GDM1 (cell line): ENCODE results near the gene ELMO2.
A peak's percentile ranks its signal among the peaks of the same experiment; 100 is the strongest.

Source experiments
- DNase-seq: peaks from one replicate; lab custom pipeline; 2025; lab: John Stamatoyannopoulos, UW

Gene ELMO2

DNA sequence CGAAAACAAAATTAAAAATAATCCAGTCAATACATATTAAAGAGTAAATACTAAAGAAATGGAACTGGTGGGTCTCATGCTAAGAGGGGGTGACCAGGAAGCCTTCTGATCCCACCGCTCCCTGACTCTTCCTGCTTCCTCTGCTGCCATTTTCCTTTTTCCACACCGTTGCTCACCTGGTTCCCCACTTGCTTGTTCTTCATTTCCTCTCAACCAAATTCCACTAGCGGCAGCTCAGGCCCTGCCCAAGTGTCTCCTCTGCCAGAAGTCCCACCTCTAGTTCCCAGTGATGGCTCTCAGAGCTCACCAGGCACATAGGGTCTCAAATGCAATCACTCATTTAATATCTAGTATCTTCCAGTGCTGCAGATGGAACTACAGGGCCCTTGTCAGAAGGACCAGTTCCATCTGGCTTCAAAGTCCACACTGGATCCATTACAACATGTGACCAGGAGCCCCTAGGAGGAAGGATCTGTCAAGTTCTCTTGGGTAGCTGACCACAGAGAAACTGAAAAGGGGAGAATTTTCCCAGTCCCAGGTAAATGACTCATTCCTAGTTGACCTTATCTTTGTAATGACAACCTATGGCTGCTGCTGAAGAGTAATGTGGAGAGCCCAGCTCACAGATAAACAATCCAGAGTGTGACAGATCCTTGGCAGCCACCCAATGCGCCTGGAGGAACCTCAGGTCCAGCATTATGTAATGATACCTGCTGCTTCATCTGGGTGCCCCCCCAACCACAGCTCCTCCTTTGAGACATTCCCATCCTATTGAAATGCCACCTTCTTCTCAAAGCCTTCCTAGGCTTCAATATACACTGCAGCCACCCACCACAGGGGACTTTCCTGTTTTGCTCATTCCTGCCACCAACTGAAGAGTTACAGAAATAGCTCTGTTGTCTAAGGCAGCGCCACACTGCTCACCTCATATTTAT, 38.2 kb downstream of the ELMO2 start:
- no peak for DNase-seq

DNA sequence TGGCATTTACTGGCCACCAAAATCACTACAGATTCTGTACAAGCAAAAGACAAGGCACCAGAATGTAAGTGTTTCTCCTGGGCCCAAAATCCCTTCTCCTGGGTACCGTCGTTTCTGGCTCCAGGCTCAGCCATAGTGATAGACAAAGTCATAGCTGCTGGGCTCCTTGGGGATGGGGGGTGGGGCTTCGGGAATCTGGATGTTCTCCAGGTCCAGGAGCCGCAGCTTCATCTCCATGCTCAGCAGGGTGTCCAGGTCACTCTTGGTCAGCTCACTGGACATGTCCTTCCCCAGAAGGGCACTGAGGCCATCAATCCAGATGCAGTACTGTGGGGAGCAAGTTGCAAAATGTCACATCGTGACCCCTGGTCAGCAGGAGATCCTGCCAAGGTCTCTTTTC, 39.2 kb downstream of the ELMO2 start:
- no peak for DNase-seq

GRCh38 chr20:46366826-46367225, 39.6 kb downstream of the ELMO2 start:
- DNase-seq = no peak

- DNase-seq = no peak
Observed at GRCh38 chr20:46365487-46366220, 40.8 kb downstream of the ELMO2 start.

DNA sequence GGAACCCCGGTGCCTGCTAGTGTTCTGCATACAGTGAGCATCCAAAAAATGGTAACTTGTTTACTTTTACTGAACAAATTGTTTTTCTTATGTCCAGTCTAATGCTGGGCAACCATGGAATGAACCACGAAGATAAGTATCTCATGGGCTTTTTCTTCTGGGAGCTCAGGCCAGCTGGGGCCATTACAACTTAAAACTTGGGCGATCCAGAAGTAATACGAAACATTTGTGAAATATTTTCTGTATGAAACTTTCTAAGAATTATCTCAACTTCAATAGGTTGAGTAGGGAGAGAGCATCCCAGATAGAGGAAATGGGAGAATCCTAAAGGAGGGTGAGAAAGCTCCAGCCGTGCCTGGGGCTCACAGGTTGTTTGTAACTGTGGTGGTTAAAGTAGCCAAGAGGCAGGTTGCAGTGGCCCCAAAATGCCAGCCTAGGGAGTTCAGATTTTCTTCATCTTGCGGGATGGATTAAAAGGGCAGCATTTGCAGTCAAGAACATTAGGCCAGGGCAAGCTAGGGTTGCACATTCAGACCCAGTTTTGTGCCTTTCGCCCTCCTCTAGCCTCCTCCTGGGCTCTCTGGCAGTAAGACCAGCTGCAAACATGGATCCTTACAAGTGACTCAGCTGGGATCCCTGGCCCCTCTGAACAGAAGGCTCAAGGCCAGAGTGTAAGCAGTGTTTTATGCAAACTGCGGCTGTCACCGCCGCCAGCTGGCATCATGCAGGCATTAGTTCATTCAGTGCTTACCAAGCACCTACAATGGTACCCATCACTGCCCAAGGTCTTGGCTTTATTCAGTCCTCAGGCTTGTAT, 41.5 kb downstream of the ELMO2 start:
- DNase-seq = no peak

GRCh38 chr20:46363874-46364669, 42.3 kb downstream of the ELMO2 start:
- peak; percentile 72 for DNase-seq

DNA sequence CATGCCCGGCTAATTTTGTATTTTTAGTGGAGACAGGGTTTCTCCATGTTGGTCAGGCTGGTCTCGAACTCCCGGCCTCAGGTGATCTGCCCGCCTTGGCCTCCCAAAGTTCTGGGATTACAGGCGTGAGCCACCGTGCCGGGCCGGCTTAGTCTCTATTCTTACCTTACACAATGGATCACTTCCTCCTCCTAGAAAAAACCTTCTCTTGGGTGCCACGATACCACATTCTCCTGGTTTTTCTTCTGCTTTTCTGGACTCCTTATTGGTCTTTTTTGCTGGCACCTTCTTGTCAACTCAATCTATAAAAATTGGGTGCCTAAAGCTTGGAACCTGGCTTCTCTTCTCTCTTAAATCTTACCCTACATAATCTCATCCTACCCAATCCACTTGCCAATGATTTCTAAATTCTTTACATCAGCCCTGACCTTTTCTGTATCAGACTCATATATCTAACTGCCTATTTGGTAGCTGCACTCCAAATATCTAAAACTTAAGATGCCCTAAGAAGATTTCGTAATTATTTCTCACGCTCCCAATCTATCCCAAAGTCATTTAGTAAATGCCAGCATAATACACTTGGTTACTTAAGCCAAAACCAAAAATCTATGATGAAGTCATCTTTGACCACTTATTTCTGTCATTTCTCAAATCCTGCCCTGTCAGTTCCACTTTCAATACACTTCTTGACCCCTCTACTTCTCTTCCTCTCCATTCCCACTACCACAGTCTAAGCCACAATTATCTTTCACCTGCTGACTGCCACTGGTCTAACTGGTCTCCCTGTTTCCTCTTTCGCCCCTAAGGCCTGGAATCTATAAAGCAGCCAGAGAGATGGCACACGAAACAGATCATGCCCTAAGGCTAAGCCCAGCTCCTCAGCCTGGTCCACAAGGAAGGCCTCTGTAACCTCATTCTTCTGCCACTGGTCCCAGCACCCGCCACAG, 43.2 kb downstream of the ELMO2 start:
- no peak for DNase-seq

DNA sequence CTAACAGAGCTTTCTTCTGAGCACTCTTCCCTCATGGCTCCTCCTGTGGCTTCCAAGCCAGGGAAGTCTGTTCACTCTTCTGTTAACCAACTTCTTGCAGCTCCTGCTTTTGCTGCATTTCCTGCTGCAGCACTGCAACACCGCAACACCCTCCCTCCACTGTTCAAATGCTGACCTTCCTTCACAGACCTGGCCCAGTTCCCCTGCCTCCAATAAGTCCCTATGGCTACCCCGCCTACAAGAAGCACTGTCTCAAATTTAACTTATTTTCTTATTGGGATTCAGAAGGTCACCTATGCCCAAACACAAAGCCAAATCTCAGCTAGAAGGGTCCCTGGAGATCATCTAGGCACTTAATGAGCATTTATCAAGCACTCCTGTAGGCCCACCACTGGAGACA, 44.6 kb downstream of the ELMO2 start:
- no peak for DNase-seq

DNA sequence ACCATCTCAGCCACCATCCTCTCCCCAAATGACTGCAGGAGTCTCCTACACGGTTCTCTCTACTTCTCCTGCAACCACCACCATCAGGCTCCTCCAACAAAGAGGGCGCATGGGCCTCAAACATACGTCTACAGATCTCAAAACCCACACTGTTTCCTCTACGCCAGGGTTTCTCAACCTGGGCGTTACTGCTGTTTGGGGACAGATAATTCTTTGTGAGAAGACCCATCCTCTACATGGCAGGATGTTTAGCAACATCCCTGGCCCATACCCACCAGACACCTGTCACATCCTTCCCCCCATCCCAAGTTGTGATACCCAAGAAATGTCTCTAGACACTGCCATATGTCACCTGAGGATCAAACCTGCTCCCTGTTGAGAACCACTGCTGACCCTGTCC, 45.0 kb downstream of the ELMO2 start:
- no peak for DNase-seq

GRCh38 chr20:46359233-46359751, 47.1 kb downstream of the ELMO2 start:
- peak; percentile 37 for DNase-seq

- DNase-seq = no peak
Observed at GRCh38 chr20:46358346-46359058, 47.9 kb downstream of the ELMO2 start.

GRCh38 chr20:46357030-46357514, 49.3 kb downstream of the ELMO2 start:
- no peak for DNase-seq

DNA sequence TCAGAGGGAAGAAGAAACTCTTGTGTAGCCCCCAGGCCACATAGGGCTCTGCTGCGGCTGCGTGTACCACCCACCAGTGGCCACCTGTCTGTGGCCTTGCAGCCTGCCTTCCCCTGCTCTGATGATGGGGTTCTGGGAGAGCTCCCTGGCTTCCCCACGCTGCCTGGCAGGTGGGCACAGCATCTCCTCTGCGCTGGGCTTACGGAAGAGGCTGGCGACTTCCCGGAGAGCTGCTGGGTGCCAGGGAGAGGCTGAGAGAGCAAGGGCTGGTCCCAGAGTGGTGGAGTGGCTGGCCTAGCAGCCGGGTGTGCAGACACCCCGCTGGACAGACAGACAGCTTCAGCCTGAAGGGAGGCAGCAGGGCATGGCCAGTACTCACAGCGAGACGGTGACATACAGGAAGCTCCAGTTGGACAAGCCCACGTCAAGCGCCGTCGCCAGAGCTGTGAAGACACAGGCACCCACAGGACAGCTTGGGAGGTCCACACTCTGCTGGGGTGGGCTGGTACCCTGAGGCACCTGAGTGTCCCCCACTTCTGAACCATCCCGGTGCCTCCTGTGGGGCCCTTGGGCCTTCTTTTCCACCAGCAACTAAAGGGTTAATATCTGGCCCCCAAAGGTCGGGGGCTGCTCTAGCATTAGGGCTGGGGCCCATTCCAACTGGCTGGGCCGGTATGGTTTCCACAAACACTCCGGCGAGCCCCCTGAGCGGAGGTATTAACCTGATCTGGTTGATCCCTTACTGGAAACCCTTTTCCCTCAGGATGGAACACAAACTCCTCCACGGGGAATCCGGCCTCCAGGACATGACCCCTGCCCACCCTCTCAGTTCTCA, 50.0 kb downstream of the ELMO2 start:
- DNase-seq = no peak

DNA sequence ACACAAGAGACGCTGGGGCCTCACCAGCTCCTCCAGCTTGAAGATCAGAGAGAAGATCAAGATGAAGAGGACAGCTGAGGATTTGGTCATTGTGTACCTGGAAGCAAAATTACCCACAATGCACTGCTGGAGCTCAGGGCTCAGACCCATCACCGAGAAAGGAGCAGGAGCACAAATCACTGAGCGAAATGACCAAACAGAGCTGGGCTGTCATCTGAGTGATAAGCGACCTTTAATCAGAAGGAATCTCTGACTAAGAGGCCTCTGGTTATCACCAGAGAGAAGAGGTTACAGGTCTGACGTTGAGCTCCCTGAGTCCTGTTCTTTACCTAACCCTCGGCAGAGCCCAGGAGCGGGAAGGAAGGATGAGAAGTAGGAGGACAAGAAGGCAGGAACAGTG, 50.6 kb downstream of the ELMO2 start:
- DNase-seq = no peak

DNA sequence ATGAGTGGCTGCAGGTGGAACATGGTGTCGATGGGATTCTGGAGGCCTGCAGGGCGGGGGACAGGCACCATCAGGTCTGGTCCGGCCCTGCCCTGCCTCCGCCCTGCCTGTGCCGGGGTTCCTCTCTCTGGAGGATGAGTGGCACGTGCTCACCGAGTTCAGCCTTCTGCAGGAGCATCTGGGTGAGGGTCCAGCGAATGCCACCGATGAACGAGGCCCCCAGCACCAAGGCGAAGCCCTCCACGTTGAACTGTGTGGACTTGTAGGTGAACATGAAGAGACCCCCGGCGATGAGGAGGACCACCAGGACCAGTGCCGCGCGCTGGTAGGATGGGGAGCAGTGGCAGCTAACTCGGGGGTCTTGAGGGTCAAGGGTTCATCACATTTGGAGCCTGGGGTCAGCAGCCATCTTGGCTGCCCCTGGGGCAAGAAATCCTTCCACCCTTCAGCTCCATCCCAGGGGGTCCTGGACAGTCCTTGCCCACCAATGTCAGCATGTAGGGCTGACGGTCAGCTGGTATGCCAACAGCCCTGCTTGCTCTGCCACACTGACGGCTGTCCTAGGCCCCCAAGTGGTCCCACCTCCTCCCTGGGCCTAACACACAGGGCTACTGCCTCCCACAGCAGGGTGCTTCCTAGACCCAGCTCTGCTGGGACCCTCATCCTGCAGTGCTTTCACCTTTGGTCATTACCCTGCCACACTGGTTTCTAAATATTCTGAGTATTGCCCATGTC, 51.3 kb downstream of the ELMO2 start:
- no peak for DNase-seq

DNA sequence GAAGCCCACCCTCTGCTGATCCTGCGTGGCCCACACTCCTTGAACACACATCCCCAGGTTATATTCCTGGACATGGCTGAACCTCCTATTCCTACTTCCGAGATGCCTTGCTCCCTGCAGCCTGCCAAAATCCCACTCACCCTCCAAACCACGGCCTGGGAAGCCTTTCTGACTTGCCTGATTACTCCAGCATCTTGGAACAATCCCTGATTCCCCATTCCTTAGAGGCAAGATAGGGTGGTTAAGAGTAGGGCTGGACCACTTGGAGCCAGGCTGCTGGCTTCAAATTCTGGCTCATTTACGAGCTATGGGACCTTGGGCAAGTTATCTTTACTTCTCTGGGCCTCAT, 52.2 kb downstream of the ELMO2 start:
- no peak for DNase-seq

- no peak for DNase-seq
Observed at GRCh38 chr20:46353500-46354206, 52.8 kb downstream of the ELMO2 start.
